Fibroblast of lung (primary cell): ENCODE measurements around the gene JUND. TPM values are rescaled to one million over a fixed set of nuclear protein-coding genes. Genes with fewer than 3 reads are reported as not detected.

Experiments used
- DNase-seq, 2 donors: peaks; one replicate each; pipeline versions ENCODE4 v3.0.0 to v3.0.0-alpha.2; 2010; ENCODE audit warnings: low read depth in 2 of 2
- H2AFZ ChIP-seq: 2 replicates; pipeline ENCODE4 v1.5.1; 2012; ENCODE audit warnings: low read length, control low read depth, inconsistent platforms
- H3K27ac ChIP-seq: 2 replicates; pipeline ENCODE4 v1.5.1; 2011; ENCODE audit warnings: low read length, control low read depth; ENCODE audit not compliant: insufficient read depth
- H3K27me3 ChIP-seq: 2 replicates; pipeline ENCODE4 v1.5.1; 2011; ENCODE audit warnings: mild to moderate bottlenecking, low read length; ENCODE audit not compliant: control insufficient read depth, insufficient read depth
- H3K36me3 ChIP-seq: 2 replicates; pipeline ENCODE4 v1.5.1; 2011; ENCODE audit warnings: low read length; ENCODE audit not compliant: control insufficient read depth, insufficient read depth
- H3K4me1 ChIP-seq: 2 replicates; pipeline ENCODE4 v1.5.1; 2011; ENCODE audit warnings: low read length; ENCODE audit not compliant: control insufficient read depth, insufficient read depth; ENCODE audit errors: extremely low read depth
- H3K4me2 ChIP-seq: 2 replicates; pipeline ENCODE4 v1.5.1; 2011; ENCODE audit warnings: low read length, control low read depth; ENCODE audit not compliant: insufficient read depth; ENCODE audit errors: extremely low read depth
- H3K4me3 ChIP-seq, 4 experiments: fragments of 200-600 bp in 1 of 4; sonication (generic) in 1 of 4; replicated peaks in 1 of 4; 2 replicates each; pipeline ENCODE4 v1.5.1; 2011 to 2016; ENCODE audit warnings: low read length in 4 of 4, low read depth in 3 of 4, mild to moderate bottlenecking in 3 of 4, control low read depth in 2 of 4, inconsistent platforms in 1 of 4, mixed read lengths in 1 of 4; ENCODE audit not compliant: insufficient read depth in 1 of 4; ENCODE audit errors: control extremely low read depth in 1 of 4
- H3K79me2 ChIP-seq: 2 replicates; pipeline ENCODE4 v1.5.1; 2012; ENCODE audit warnings: mild to moderate bottlenecking, low read length, inconsistent platforms; ENCODE audit not compliant: control insufficient read depth, insufficient read depth
- H3K9ac ChIP-seq: 2 replicates; pipeline ENCODE4 v1.5.1; 2011; ENCODE audit warnings: mild to moderate bottlenecking, low read length, control low read depth; ENCODE audit not compliant: insufficient read depth
- H3K9me3 ChIP-seq: 2 replicates; pipeline ENCODE4 v1.5.1; 2012; ENCODE audit warnings: low read depth, low read length; ENCODE audit not compliant: control insufficient read depth, insufficient read depth
- H4K20me1 ChIP-seq: 2 replicates; pipeline ENCODE4 v1.5.1; 2011; ENCODE audit warnings: low read length; ENCODE audit not compliant: control insufficient read depth, insufficient read depth; ENCODE audit errors: extremely low read depth
- CTCF ChIP-seq, 2 donors: IDR thresholded peaks in 1 of 2; conservative IDR thresholded peaks in 1 of 2; 1 replicate in 1 of 2; 2 replicates in 1 of 2; pipeline ENCODE4 v1.5.1; 2011 to 2012; ENCODE audit warnings: low read length in 2 of 2, control low read depth in 1 of 2, inconsistent platforms in 1 of 2, low read depth in 1 of 2, mild to moderate bottlenecking in 1 of 2
- EZH2 ChIP-seq: IDR thresholded peaks from 2 replicates; pipeline ENCODE4 v1.5.1; 2012; ENCODE audit warnings: low read length, control low read depth, mild to moderate bottlenecking; ENCODE audit errors: missing control alignments
- polyA plus RNA-seq, 2 donors: library from polyadenylated mRNA; depleted of rRNA in 1 of 2; stranded (reverse) in 1 of 2; unstranded in 1 of 2; fragments of >200 nt; gene quantifications; 2 replicates each; pipeline ENCODE4 v1.2.1, GENCODE V29; 2011 to 2012; ENCODE audit warnings: missing spikeins in 1 of 2
- total RNA-seq: library from RNA; depleted of rRNA; stranded (reverse); fragments of >200 nt; gene quantifications from 2 replicates; pipeline ENCODE4 v1.2.1, GENCODE V29; 2014

JUND gene
- total and polyA plus RNA-seq, 2 donors (not counting 1 experiment from before 2014, with no cell fraction given), result 65.8 to 166 TPM

- DNase-seq, result no peak
- Histone ChIP-seq H4K20me1 (no peaks in the 10 kb centered on the region), H3K9ac (no peak overlapping the region), H3K27ac (no peak overlapping the region), H3K27me3 (no peaks in the 10 kb centered on the region), H3K79me2 (peaks cover 6% of the 10 kb centered on the region), H3K4me2 (no peak overlapping the region), H2AFZ (no peak overlapping the region), H3K4me3 (no peak overlapping the region), H3K36me3 (peaks cover 13% of the 10 kb centered on the region), H3K9me3 (no peaks in the 10 kb centered on the region), H3K4me1 (no peaks in the 10 kb centered on the region)
- no peak for TF ChIP-seq CTCF (conservative IDR thresholded peaks at IDR 0.05 in 1 of 2, IDR thresholded peaks at IDR 0.05 in 1 of 2; ENCODE audit: low read depth in 1 of 2, low read length in 2 of 2)
- no peak for TF ChIP-seq EZH2
Observed at GRCh38 chr19:18313398-18313797, 32.0 kb upstream of the JUND start.

GRCh38 chr19:18312092-18312534 is 30.7 kb upstream of the JUND start:
- TF ChIP-seq EZH2, result no peak
- TF ChIP-seq CTCF (conservative IDR thresholded peaks at IDR 0.05 in 1 of 2, IDR thresholded peaks at IDR 0.05 in 1 of 2; ENCODE audit: low read depth in 1 of 2, low read length in 2 of 2), result no peak
- no peak overlapping the region for H3K9ac ChIP-seq
- H3K27me3 ChIP-seq, result no peaks in the 10 kb centered on the region
- H3K4me2 ChIP-seq, result no peak overlapping the region
- H3K9me3 ChIP-seq, result no peaks in the 10 kb centered on the region
- no peak overlapping the region for H3K27ac ChIP-seq
- DNase-seq, result no peak
- H2AFZ ChIP-seq, result no peak overlapping the region
- peaks cover 14% of the 10 kb centered on the region for H3K36me3 ChIP-seq
- H3K4me1 ChIP-seq, result peaks cover under 1% of the 10 kb centered on the region
- H3K79me2 ChIP-seq, result peaks cover 2% of the 10 kb centered on the region
- H3K4me3 ChIP-seq, result no peak overlapping the region
- H4K20me1 ChIP-seq, result no peaks in the 10 kb centered on the region

GRCh38 chr19:18311502-18312091 is 30.2 kb upstream of the JUND start:
- Histone ChIP-seq H2AFZ (no peak overlapping the region), H3K27me3 (no peaks in the 10 kb centered on the region), H4K20me1 (no peaks in the 10 kb centered on the region), H3K9me3 (no peaks in the 10 kb centered on the region), H3K4me2 (no peak overlapping the region), H3K36me3 (peaks cover 14% of the 10 kb centered on the region), H3K4me1 (peaks cover 4% of the 10 kb centered on the region), H3K4me3 (no peak overlapping the region), H3K27ac (no peak overlapping the region), H3K9ac (no peak overlapping the region), H3K79me2 (peaks cover 2% of the 10 kb centered on the region)
- no peak for DNase-seq
- no peak for TF ChIP-seq CTCF (conservative IDR thresholded peaks at IDR 0.05 in 1 of 2, IDR thresholded peaks at IDR 0.05 in 1 of 2; ENCODE audit: low read depth in 1 of 2, low read length in 2 of 2)
- TF ChIP-seq EZH2, result no peak
